KOPT-K1 (cell line): Measurements from ENCODE around the gene ATF7.

ENCODE experiments used
- H3K27ac ChIP-seq: fragments of 200-600 bp; sonication (generic); 2 replicates; pipeline ENCODE4 v1.5.1; 2016; ENCODE audit warnings: antibody characterized with exemption, mild to moderate bottlenecking, low read depth, low read length; ENCODE audit not compliant: poor library complexity, severe bottlenecking
- H3K36me3 ChIP-seq: fragments of 200-600 bp; sonication (generic); 2 replicates; pipeline ENCODE4 v1.5.1; 2017; ENCODE audit warnings: antibody characterized with exemption, mild to moderate bottlenecking, low read length, moderate library complexity; ENCODE audit not compliant: insufficient read depth
- H3K9me3 ChIP-seq: fragments of 200-600 bp; sonication (generic); 2 replicates; pipeline ENCODE4 v1.5.1; 2017; ENCODE audit warnings: antibody characterized with exemption, low read length, mild to moderate bottlenecking; ENCODE audit not compliant: insufficient read depth, poor library complexity, severe bottlenecking

Gene ATF7

GRCh38 chr12:53479331-53479730 lies 146.9 kb downstream of the ATF7 start:
- Histone ChIP-seq H3K9me3 (no peaks in the 10 kb centered on the region), H3K36me3 (peaks cover 100% of the 10 kb centered on the region), H3K27ac (no peak overlapping the region)

- no peak overlapping the region for H3K27ac ChIP-seq
- peaks cover 100% of the 10 kb centered on the region for H3K36me3 ChIP-seq
- H3K9me3 ChIP-seq, result no peaks in the 10 kb centered on the region
Observed at GRCh38 chr12:53478865-53479264, 147.3 kb downstream of the ATF7 start.

- Histone ChIP-seq H3K27ac (no peak overlapping the region), H3K9me3 (no peaks in the 10 kb centered on the region), H3K36me3 (peaks cover 100% of the 10 kb centered on the region)
Observed at GRCh38 chr12:53476769-53477209, 149.4 kb downstream of the ATF7 start.

GRCh38 chr12:53474819-53475218 lies 151.4 kb downstream of the ATF7 start:
- Histone ChIP-seq H3K9me3 (no peaks in the 10 kb centered on the region), H3K27ac (no peak overlapping the region), H3K36me3 (peaks cover 99% of the 10 kb centered on the region)

DNA sequence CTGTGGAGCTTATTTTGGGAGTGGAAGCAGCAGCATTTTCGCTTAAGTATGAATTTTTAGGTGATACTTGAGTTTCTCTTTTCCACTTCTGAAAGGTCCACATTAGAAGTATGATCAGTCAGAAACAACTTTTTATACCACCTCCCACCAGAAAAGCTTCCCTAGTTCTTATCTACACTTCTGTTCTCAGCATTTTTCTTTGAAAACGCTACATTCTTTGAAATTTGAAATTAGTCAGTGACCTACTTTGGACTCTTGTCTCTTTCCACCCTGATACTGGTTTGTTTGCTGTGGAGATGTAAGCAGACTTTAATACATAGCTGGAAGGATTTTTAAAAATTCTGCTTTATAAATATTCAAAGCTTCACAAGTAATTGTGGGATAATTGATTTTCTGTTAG lies 152.1 kb downstream of the ATF7 start:
- no peaks in the 10 kb centered on the region for H3K9me3 ChIP-seq
- H3K36me3 ChIP-seq, result peaks cover 99% of the 10 kb centered on the region
- H3K27ac ChIP-seq, result no peak overlapping the region

GRCh38 chr12:53472056-53472582 lies 154.1 kb downstream of the ATF7 start:
- Histone ChIP-seq H3K27ac (no peak overlapping the region), H3K36me3 (peaks cover 99% of the 10 kb centered on the region), H3K9me3 (no peaks in the 10 kb centered on the region)

DNA sequence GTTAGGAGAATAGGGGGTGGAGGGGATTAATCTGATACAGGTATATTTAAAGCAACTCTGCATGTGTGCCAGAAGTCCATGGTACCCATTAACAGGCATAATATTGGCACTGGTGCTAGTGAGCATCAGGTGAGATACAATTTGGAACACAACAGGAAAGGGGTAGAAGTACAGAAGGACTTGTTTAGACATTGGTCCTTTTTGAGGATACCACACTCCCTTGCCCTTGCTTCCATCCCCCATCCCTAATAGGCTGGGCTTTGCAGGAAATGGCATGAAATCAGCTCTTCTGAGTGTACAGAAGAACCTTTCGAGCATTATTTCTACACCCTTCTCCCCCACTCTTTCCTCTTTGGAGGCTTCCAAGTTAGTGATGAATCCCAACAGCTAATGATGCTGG lies 157.9 kb downstream of the ATF7 start:
- Histone ChIP-seq H3K36me3 (peaks cover 99% of the 10 kb centered on the region), H3K9me3 (no peaks in the 10 kb centered on the region), H3K27ac (no peak overlapping the region)

GRCh38 chr12:53467880-53468279 lies 158.3 kb downstream of the ATF7 start:
- Histone ChIP-seq H3K36me3 (peaks cover 99% of the 10 kb centered on the region), H3K27ac (no peak overlapping the region)

GRCh38 chr12:53467082-53467481 lies 159.1 kb downstream of the ATF7 start:
- Histone ChIP-seq H3K9me3 (no peaks in the 10 kb centered on the region), H3K36me3 (peaks cover 99% of the 10 kb centered on the region), H3K27ac (no peak overlapping the region)

More at GRCh38 chr12:53467880-53468279, 158.3 kb downstream of the ATF7 start:
- no peaks in the 10 kb centered on the region for H3K9me3 ChIP-seq

DNA sequence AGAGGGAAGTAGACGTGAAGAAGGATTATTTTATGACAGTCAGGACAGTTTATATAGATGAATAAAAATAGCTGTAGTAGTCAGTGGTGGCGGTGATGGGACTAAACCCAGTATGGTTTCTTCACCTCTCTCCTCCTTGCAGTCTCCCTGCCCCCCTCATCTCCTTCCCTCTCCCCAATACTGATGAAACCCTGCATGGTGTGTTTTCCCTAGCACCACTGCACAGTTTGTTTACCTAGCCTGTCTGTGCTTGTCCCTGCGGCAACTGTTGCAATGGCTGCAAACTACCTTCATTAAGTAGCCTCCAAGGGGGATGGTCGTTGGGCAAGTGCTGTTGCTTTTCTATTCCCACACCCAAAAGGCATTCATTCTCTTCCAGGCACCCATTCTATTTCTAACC lies 159.5 kb downstream of the ATF7 start:
- Histone ChIP-seq H3K36me3 (peaks cover 99% of the 10 kb centered on the region), H3K9me3 (no peaks in the 10 kb centered on the region), H3K27ac (no peak overlapping the region)

DNA sequence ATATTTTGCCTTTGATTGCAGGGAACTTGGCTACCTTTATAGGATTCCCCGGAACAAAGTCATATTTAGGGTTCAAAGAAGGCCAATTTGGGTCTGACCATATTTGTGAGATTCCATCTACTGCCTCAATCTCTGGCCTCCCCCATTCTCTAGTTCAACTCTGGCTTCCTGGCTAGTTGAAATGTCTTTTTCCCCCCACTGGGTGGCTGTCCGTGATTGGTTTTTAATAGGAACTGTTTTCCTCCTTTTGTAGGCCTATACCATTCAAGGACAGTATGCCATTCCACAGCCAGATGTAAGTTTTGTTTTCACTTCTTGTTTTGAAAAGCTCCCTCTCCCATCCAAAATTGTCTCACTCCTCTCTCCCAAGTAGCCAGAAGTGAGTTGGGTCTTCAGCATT lies 160.5 kb downstream of the ATF7 start:
- H3K9me3 ChIP-seq, result no peaks in the 10 kb centered on the region
- H3K27ac ChIP-seq, result no peak overlapping the region
- H3K36me3 ChIP-seq, result peaks cover 100% of the 10 kb centered on the region

DNA sequence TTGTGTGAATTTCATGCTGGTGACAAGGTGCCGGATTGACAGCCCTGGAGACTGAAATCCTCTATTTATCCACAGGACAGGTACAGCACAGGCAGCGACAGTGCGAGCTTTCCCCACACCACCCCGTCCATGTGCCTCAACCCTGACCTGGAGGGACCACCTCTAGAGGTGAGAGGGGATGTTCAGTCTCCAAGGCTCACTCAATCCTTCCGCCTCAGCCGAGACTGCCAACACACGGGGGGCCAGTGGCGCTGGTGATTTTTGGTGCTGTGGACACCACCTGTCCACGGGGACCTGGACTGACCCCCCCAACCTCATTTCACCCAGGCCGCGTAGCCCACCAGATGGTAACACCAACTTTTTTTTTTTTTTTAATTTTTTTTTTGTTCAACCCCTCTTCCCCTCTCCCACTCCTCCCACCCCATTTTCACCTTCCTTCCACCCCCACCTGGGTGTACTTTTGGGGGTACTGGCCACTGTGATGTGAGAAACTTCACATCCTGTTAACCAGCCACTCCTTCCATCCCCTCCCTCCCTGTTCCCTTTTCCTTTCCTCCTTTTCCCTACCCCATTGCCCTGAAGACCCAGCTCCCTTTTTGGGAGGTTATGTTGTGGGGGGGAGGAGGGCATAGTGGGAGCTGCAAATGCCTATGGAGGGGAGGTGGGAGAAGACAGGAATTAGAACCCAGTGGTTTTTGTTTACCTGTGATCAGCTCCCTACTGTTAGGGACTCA lies 161.3 kb downstream of the ATF7 start:
- Histone ChIP-seq H3K9me3 (no peaks in the 10 kb centered on the region), H3K27ac (no peak overlapping the region), H3K36me3 (peaks cover 100% of the 10 kb centered on the region)

DNA sequence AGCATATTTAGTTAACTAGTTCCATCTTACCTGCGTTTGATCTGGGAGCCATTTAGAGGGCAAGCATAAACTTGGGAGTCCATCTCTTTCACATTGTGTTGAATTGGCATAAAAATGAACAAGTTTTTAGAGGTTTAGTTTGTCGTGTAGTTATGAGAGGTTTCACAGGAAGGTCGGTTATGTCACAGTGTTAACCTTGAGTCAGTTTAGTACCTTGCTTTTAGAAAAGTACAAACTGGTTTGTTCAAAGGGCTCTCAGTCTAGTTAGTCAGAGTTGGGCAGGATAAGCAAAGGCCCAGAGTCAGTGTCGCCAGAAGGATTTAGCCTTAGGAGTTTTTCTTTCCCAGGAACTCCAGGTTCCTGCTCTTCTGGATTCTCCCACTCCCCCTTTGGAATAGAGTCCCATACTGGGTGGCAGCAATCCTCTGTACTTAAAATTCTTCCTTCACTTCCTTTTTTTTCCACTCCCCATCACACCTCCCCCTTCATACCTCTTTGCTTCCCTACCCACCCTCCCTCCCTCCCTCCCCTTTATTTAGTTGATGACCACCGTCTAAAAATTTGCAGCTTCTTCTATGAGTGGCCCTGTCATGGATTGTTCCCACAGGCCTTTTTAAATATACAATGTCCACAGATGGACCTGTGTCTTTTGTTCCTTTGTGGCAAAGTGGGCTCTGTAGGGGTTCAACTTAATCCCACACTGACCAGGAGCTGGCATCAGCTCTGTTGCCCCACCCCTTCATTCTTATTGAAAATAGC lies 162.2 kb downstream of the ATF7 start:
- H3K9me3 ChIP-seq, result no peaks in the 10 kb centered on the region
- H3K36me3 ChIP-seq, result peaks cover 100% of the 10 kb centered on the region
- no peak overlapping the region for H3K27ac ChIP-seq

- no peaks in the 10 kb centered on the region for H3K9me3 ChIP-seq
- peaks cover 100% of the 10 kb centered on the region for H3K36me3 ChIP-seq
- H3K27ac ChIP-seq, result no peak overlapping the region
Observed at GRCh38 chr12:53462935-53463334, 163.2 kb downstream of the ATF7 start.

DNA sequence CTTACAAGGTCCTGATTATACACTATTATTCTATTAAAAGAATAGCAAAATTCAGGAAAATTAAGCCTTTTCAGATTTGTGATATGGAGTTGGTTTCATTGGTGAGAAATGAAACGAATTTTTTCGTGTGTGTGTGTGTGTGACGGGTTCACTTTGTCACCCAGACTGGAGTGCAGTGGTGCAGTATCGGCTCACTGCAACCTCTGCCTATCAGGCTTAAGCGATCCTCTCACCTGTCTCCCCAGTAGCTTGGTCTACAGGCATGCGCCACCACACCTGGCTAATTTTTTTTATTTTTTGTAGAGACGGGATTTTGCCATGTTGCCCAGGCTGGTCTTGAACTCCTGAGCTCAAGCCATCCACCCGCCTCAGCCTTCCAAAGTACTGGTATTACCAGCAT lies 164.6 kb downstream of the ATF7 start:
- Histone ChIP-seq H3K27ac (no peak overlapping the region), H3K36me3 (peaks cover 100% of the 10 kb centered on the region)

More for the DNA sequence above, 164.6 kb downstream of the ATF7 start:
- no peaks in the 10 kb centered on the region for H3K9me3 ChIP-seq
